ENCODE measurements around the gene NFX1.

GRCh38 chr9:33418090-33418489 lies 127.8 kb downstream of the NFX1 start:
- TF ChIP-seq POLR2A (IDR thresholded peaks at IDR 0.05; ENCODE audit: low read depth, low read length) = no peak
- no peak for TF ChIP-seq POLR2AphosphoS5 (IDR thresholded peaks at IDR 0.05; ENCODE audit: low read depth, low read length)
